Loucy (cell line): ENCODE results near the gene FCER2.

Experiments used
- EZH2phosphoT487 ChIP-seq: fragments of 200-600 bp; IDR thresholded peaks from 2 replicates; pipeline ENCODE4 v1.6.1; 2018; ENCODE audit warnings: antibody characterized with exemption, mild to moderate bottlenecking, moderate library complexity, borderline replicate concordance
- TF ChIP-seq, protein P1 (sequence below): fragments of 200-600 bp; sonication (generic); conservative IDR thresholded peaks from 2 replicates; pipeline ENCODE4 v1.5.1; 2014; ENCODE audit warnings: mild to moderate bottlenecking, antibody characterized with exemption, low read length

- TF ChIP-seq, protein P1, sequence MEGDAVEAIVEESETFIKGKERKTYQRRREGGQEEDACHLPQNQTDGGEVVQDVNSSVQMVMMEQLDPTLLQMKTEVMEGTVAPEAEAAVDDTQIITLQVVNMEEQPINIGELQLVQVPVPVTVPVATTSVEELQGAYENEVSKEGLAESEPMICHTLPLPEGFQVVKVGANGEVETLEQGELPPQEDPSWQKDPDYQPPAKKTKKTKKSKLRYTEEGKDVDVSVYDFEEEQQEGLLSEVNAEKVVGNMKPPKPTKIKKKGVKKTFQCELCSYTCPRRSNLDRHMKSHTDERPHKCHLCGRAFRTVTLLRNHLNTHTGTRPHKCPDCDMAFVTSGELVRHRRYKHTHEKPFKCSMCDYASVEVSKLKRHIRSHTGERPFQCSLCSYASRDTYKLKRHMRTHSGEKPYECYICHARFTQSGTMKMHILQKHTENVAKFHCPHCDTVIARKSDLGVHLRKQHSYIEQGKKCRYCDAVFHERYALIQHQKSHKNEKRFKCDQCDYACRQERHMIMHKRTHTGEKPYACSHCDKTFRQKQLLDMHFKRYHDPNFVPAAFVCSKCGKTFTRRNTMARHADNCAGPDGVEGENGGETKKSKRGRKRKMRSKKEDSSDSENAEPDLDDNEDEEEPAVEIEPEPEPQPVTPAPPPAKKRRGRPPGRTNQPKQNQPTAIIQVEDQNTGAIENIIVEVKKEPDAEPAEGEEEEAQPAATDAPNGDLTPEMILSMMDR, result no peak
- TF ChIP-seq EZH2phosphoT487, result no peak
Observed at GRCh38 chr19:7715671-7716070, 13.7 kb upstream of the FCER2 start.
